ENCODE measurements around the gene GRIN2C.
"Not testable (repeated sequence)": the region's sequence is repeated elsewhere in the genome, so short reads cannot be mapped to it uniquely, and the experiment has no call there.

GRIN2C gene

DNA sequence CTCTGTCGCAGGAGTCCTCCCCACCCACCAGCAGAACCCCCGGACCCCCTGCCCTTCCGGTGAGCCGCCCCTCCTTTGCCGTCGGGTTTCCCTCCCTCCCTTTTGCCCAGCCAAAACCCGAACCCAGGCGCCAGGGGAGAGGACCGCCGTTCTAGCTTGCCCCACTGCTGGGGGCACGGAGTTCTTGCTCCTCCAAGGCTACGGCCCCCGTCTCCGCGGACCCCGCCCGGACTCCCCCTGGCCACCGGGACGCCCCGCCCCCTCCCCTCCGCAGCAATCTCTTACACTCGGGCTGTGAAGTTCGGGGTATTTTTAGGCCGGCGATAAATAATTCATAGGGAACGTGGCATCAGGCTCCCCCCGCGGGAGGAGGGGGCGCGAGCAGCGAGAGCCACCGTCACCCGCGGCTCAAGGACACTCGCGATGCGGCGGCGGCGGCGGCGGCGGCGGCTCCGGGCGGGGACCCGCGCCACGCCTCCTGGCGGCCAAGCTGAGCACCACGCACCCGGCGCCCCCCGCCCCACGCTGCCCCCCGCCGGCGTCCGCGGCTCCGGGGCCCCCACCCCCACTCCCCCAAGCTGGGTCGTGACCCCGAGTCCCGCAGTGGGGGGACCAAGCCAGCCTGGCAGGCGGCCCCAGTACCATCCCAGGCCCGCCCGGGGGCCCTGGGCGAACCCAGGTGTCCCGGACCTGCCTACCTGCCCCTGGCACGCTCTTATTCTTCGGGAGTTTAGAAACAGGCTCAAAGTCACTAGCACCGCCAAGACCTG lies at the start of gene GRIN2C:
Gene GRIN2C (minus strand): TSS at position 427 of the 770 bp plus-strand sequence. CDS start 4,793 bp downstream, outside the sequence.
- TF ChIP-seq, protein P1, sequence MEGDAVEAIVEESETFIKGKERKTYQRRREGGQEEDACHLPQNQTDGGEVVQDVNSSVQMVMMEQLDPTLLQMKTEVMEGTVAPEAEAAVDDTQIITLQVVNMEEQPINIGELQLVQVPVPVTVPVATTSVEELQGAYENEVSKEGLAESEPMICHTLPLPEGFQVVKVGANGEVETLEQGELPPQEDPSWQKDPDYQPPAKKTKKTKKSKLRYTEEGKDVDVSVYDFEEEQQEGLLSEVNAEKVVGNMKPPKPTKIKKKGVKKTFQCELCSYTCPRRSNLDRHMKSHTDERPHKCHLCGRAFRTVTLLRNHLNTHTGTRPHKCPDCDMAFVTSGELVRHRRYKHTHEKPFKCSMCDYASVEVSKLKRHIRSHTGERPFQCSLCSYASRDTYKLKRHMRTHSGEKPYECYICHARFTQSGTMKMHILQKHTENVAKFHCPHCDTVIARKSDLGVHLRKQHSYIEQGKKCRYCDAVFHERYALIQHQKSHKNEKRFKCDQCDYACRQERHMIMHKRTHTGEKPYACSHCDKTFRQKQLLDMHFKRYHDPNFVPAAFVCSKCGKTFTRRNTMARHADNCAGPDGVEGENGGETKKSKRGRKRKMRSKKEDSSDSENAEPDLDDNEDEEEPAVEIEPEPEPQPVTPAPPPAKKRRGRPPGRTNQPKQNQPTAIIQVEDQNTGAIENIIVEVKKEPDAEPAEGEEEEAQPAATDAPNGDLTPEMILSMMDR (IDR thresholded peaks at IDR 0.05; ENCODE audit: low read depth, low read length) = no peak; the same call in 1 of the 2 replicates

DNA sequence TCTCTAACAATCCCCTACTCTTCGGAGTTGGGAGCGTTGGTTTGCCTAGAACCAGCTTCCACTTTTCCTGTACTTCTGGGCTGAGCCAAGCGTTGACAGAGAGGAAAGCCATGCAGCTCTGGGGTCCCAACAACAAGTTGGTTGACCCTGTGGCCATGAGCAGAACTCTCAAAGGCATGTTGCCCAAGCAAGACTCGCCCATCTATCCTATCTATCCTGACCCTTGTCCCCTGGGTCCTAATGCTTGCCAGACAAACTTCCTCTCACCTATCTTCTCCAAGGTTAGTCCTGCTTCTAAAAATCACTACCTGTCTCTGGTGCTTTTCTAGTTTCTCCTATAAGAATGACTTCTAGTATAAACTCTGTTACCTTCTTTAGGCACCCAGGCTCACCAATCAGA lies 49.4 kb upstream of the GRIN2C start:
- not testable (repeated sequence) for DNase-seq (ENCODE audit: extremely low read depth, low read depth)

More for the DNA sequence above, at the start of gene GRIN2C:
- DNase-seq (ENCODE audit: extremely low read depth, low read depth) = no peak

DNA sequence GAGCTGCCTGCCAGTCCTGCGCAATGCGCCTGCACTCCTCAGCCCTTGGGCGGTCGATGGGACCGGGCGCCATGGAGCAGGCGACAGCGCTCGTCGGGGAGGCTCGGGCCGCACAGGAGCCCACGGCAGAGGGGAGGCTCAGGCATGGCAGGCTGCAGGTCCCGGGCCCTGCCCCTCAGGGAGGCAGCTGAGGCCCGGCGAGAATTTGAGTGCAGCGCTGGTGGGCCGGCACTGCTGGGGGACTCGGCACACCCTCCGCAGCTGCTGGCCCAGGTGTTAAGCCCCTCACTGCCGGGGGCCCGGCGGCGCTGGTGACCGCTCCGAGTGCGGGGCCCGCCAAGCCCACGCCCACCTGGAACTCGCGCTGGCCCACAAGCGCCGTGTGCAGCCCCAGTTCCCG lies 47.3 kb upstream of the GRIN2C start:
- TF ChIP-seq, protein P1 (IDR thresholded peaks at IDR 0.05; ENCODE audit: low read depth, low read length) = no peak
- DNase-seq (ENCODE audit: extremely low read depth, low read depth) = no peak

DNA sequence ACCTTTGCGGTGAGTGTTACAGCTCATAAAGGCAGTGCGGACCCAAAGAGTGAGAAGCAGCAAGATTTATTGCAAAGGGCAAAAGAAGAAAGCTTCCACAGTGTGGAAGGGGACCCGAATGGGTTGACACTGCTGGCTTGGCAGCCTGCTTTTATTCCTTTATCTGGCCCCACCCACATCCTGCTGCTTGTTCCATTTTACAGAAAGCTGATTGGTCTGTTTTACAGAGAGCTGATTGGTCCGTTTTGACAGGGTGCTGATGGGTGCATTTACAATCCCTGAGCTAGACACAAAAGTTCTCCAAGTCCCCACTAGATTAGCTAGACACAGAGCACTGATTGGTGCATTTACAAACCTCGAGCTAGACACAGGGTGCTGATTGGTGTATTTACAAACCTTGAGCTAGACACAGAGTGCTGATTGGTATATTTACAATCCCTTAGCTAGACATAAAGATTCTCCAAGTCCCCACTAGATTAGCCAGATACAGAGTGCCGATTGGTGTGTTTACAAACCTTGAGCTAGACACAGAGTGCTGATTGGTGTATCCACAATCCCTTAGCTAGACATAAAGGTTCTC lies 46.6 kb upstream of the GRIN2C start:
- DNase-seq (ENCODE audit: extremely low read depth, low read depth) = not testable (repeated sequence)

DNA sequence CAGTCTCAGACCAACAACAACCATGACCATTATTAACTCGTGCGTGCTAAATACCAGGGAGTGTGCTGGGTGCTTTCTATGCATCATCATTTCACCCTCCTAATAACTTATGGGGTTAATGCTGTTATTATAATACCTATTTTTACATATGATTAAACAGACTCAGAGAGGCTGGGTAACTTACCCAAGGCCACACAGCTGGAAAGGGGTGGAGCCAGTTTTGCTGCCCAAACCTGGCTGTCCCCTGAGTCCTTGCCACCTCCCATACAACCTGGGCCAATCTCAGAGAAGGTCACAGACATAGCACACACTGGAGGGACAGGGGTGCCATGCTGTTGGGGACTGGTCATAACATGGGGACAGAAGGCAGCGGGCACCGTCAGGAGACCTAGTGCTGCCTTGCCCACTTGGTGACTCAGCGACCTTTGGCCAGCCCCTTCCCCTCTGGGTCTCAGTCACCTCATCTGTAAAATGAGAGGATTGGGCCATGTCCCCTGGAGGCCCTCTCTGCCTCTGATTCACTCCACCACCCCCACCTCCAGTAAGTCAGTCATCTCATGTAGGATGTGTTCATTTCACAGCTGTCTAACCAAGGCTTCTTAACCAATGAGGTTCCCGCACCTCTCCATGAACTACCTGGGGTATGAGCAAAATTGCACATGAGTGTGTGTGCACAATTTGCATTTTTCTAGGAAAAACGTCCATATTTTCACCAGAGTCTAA lies 45.2 kb upstream of the GRIN2C start:
- TF ChIP-seq, protein P1 (IDR thresholded peaks at IDR 0.05; ENCODE audit: low read depth, low read length) = no peak
- DNase-seq (ENCODE audit: extremely low read depth, low read depth) = no peak

DNA sequence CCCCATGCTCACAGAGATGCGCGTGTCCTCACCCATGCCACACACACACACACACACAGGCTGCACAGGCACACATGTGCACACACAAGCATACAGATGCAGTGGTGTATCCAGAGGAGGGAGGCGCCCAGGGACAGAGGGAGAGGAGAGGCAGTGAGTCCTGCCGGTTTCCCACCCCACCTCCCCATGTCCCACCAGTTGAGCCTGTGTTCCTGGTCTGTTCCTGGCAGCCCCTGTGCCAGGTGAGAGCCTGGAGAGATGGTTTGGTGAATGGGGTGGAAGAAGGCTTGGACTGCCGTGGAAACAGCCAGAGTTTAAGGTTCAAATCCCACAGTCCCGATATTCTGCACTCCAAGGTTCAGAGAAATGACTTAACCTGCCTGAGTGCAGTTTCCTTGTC lies 44.0 kb upstream of the GRIN2C start:
- DNase-seq (ENCODE audit: extremely low read depth, low read depth) = no peak
- TF ChIP-seq, protein P1 (IDR thresholded peaks at IDR 0.05; ENCODE audit: low read depth, low read length) = no peak

DNA sequence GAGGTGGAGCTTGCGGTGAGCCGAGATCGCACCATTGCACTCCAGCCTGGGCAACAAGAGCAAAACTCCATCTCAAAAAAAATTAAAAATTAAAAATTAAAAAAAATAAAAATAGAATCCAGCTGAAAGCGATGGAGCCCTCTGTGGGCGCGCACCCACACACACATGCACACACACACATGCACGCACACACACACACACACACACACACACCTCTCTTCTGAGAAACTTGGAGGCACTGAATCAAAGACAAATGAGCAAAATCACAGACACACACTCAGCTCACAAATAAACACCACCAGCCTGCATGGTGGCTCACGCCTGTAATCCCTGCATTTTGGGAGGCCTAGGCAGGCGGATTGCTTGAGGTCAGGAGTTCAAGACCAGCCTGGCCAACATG lies 43.3 kb upstream of the GRIN2C start:
- TF ChIP-seq, protein P1 (IDR thresholded peaks at IDR 0.05; ENCODE audit: low read depth, low read length) = no peak
- DNase-seq (ENCODE audit: extremely low read depth, low read depth) = no peak
